ENCODE results near the gene PIWIL1.

DNA sequence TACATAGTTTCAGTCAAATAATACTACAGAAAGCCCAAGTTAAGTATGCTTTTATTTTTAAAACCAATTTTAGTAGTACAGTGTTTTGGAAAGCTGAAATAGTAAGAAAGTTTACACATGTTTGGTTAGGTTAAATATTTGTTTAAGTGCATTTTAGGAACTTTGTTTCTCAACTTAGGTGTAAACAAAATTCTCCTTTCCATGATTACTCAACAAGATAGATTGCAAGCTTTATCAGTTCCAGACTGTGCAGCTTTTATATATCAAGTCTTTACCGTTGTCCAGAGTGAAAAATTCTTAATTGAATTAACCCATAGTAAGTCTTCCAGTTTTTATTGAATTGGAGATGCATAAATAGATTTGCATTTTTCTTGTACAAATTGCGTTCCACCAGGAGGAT lies 45.1 kb downstream of the PIWIL1 start:
- no peak for TF ChIP-seq ESRRA (IDR thresholded peaks at IDR 0.05; ENCODE audit: borderline replicate concordance, low read length)
- no peak for TF ChIP-seq POLR2A (IDR thresholded peaks at IDR 0.05; ENCODE audit: low read length)
- TF ChIP-seq, protein P1, sequence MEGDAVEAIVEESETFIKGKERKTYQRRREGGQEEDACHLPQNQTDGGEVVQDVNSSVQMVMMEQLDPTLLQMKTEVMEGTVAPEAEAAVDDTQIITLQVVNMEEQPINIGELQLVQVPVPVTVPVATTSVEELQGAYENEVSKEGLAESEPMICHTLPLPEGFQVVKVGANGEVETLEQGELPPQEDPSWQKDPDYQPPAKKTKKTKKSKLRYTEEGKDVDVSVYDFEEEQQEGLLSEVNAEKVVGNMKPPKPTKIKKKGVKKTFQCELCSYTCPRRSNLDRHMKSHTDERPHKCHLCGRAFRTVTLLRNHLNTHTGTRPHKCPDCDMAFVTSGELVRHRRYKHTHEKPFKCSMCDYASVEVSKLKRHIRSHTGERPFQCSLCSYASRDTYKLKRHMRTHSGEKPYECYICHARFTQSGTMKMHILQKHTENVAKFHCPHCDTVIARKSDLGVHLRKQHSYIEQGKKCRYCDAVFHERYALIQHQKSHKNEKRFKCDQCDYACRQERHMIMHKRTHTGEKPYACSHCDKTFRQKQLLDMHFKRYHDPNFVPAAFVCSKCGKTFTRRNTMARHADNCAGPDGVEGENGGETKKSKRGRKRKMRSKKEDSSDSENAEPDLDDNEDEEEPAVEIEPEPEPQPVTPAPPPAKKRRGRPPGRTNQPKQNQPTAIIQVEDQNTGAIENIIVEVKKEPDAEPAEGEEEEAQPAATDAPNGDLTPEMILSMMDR (IDR thresholded peaks at IDR 0.05) = no peak
- TF ChIP-seq, protein P2, sequence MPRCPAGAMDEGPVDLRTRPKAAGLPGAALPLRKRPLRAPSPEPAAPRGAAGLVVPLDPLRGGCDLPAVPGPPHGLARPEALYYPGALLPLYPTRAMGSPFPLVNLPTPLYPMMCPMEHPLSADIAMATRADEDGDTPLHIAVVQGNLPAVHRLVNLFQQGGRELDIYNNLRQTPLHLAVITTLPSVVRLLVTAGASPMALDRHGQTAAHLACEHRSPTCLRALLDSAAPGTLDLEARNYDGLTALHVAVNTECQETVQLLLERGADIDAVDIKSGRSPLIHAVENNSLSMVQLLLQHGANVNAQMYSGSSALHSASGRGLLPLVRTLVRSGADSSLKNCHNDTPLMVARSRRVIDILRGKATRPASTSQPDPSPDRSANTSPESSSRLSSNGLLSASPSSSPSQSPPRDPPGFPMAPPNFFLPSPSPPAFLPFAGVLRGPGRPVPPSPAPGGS (IDR thresholded peaks at IDR 0.05) = no peak
- no peak for TF ChIP-seq CHD4 (IDR thresholded peaks at IDR 0.05; ENCODE audit: borderline replicate concordance)
- TF ChIP-seq, protein P3, sequence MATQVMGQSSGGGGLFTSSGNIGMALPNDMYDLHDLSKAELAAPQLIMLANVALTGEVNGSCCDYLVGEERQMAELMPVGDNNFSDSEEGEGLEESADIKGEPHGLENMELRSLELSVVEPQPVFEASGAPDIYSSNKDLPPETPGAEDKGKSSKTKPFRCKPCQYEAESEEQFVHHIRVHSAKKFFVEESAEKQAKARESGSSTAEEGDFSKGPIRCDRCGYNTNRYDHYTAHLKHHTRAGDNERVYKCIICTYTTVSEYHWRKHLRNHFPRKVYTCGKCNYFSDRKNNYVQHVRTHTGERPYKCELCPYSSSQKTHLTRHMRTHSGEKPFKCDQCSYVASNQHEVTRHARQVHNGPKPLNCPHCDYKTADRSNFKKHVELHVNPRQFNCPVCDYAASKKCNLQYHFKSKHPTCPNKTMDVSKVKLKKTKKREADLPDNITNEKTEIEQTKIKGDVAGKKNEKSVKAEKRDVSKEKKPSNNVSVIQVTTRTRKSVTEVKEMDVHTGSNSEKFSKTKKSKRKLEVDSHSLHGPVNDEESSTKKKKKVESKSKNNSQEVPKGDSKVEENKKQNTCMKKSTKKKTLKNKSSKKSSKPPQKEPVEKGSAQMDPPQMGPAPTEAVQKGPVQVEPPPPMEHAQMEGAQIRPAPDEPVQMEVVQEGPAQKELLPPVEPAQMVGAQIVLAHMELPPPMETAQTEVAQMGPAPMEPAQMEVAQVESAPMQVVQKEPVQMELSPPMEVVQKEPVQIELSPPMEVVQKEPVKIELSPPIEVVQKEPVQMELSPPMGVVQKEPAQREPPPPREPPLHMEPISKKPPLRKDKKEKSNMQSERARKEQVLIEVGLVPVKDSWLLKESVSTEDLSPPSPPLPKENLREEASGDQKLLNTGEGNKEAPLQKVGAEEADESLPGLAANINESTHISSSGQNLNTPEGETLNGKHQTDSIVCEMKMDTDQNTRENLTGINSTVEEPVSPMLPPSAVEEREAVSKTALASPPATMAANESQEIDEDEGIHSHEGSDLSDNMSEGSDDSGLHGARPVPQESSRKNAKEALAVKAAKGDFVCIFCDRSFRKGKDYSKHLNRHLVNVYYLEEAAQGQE (IDR thresholded peaks at IDR 0.05) = no peak
- TF ChIP-seq HDAC2 (IDR thresholded peaks at IDR 0.05) = no peak
- TF ChIP-seq TP53 (CRISPR knock-in tag; IDR thresholded peaks at IDR 0.05) = no peak
- no peak for TF ChIP-seq RNF2 (IDR thresholded peaks at IDR 0.05; ENCODE audit: borderline replicate concordance, low read depth)
- TF ChIP-seq RFX5 (IDR thresholded peaks at IDR 0.05) = no peak
- TF ChIP-seq EHMT2 (IDR thresholded peaks at IDR 0.05; ENCODE audit: low read depth) = no peak
- TF ChIP-seq, protein P4, sequence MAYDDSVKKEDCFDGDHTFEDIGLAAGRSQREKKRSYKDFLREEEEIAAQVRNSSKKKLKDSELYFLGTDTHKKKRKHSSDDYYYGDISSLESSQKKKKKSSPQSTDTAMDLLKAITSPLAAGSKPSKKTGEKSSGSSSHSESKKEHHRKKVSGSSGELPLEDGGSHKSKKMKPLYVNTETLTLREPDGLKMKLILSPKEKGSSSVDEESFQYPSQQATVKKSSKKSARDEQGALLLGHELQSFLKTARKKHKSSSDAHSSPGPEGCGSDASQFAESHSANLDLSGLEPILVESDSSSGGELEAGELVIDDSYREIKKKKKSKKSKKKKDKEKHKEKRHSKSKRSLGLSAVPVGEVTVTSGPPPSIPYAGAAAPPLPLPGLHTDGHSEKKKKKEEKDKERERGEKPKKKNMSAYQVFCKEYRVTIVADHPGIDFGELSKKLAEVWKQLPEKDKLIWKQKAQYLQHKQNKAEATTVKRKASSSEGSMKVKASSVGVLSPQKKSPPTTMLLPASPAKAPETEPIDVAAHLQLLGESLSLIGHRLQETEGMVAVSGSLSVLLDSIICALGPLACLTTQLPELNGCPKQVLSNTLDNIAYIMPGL (CRISPR knock-in tag; IDR thresholded peaks at IDR 0.05; ENCODE audit: borderline replicate concordance) = no peak
